NCI-H345 treated with DMSO at 0.1 percent for 48 hours (cell line): ENCODE results near the gene PLEKHA7.
"Not testable (repeated sequence)": the region's sequence is repeated elsewhere in the genome, so short reads cannot be mapped to it uniquely, and the experiment has no call there.

Experiments
- DNase-seq: peaks from one replicate; lab custom pipeline; 2025; ENCODE audit not compliant: unreplicated experiment; lab: John Stamatoyannopoulos, UW

PLEKHA7 gene

DNA sequence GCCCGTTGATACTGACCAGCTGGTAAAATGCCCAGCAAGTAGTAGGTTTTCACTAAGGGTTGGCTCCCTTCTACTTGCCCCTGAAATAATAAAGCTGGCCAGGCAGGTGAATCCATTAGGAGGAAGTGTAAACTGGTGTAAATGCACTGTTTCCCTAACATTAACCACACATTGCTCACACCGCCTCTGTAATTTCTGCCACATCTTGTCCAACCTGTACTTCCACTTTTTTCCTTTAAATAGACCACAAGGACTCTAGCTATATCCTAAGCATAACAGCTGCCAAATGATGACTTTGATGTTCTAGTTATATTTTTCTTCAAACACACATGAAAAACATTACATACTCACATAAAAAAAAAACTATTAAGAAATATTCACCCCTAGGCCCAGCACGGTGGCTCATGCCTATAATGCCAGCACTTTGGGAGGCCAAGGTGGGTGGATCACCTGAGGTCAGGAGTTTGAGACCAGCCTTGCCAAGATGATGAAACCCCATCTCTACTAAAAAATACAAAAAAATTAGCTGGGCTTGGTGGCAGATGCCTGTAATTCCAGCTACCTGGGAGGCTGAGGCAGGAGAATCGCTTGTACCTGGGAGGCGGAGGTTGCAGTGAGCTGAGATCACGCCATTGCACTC is 95.6 kb downstream of the PLEKHA7 start:
- DNase-seq = not testable (repeated sequence)

DNA sequence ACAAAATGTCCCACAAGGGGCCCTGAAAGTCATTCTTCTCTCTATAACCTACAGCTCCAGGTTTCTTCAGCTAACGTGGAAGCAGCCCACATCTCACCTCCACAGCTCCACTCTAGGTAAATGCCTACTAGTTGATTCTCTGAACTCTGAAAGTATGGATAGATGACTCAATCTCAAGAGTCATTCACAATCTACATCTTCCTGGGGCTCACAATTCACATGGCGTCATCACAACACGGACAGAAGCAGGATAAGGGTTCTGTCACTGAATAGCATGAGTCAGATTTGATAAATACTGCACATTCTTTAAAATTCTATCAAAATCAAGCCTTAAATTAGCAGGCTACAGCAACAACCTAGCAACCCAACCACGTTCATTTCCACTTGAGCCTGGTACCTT is 96.3 kb downstream of the PLEKHA7 start:
- DNase-seq = no peak

DNA sequence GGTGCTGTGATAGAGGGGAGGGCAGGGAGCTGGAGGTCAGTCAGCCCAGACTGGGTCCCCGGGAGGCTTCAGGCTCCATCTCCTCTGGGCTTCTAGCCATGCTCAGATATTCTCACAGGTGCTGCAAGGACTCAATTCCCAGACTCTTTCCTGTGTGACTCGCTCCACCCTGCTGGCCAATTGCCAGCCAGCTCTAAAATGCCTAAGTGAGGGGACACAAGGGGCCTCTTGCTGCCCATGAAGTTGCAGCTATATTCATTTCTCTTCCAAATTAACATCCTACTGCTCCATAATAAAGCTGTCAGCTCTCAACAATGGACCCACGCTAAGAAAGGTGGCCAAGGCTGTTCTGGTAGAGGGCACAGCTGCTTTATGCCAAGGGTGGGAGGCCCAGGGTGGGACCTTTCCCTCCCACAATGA is 101.5 kb downstream of the PLEKHA7 start:
- peak; percentile 69 for DNase-seq

DNA sequence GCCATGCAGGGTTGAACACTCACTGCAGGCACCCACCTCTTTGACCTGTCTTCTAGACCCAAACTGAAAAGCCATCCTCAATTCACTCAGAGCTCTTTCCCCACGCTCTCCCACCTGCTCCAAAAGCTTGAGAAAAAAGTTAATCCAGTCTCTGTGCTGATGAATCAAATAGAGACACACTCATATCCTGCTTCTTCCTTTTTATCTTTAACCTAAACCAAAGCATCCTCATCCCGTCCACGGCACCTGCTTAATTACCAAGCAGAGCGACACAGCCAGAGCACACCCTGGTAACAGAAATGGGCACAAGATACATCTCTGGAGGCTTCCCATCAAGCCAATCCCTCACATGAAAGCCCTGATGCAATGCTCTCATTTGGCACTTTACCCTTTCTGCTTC is 102.6 kb downstream of the PLEKHA7 start:
- DNase-seq = no peak

DNA sequence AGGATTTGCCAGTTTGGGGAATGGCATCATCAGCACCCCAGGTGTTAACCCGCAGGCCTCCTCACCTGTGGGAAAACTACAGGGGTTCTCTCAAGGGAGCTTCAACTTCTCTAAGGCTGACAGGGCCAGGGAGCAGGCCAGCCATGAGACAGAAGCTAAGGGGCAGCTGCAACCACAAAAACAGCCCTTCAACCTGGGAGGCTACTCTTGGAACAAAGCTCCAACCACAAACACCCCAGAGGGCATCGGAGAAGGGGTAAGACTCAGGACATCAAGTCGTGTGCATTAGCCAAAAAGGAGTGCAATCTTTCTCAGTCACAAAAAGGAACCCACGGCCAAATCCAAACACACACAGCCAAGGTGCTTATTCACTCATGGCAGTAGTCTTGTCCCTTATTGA is 103.0 kb downstream of the PLEKHA7 start:
- no peak for DNase-seq

DNA sequence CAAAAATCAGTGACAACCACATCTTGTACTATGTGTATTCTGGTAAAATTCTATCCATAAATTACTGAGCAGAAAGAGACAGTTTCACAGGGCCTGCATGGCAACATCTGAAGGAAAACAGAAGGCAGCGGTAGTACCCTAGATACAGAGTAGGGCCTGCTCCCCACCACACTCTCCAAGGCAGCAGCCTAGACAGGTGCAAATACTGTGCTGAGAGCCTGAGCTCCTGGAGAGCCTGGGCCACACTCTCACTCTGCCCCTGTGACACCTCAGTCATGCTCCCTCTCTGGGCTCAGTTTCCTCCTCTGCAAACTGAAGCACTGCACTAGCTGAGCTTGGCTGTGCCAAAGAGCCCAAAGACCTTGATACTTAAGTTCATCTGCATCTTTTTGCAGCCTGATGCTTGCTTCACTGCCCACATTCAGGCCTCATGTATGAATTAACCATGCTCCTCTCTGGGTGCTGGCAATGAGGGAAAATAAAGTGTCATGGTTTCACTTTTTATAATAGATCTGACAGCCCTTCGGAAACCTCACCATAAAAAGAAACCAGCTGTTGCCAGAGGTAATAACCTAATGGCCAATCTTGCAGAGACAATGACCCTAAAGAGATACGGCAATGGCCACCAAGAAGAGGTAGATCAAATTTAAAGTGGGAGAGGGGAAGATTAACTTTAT is 104.7 kb downstream of the PLEKHA7 start:
- DNase-seq = no peak

DNA sequence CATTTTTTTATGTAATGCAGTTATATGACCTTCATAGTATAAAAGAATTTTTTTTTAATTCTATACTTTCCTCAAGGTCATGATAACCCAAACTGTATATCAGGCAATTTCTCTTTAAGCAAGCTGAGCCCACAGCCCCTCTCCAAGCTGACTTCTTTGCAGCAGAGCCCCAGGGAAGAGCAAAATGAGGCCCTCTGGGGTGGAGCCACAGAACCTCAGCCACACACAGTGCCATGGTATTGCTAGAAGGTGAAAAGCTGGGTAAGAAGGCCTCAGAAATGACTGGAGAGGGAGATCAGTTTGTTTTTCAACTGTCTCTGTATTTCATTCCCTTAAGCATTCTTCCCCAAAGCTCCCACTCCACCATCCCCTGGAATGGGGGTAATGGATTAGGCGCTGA is 108.8 kb downstream of the PLEKHA7 start:
- no peak for DNase-seq

DNA sequence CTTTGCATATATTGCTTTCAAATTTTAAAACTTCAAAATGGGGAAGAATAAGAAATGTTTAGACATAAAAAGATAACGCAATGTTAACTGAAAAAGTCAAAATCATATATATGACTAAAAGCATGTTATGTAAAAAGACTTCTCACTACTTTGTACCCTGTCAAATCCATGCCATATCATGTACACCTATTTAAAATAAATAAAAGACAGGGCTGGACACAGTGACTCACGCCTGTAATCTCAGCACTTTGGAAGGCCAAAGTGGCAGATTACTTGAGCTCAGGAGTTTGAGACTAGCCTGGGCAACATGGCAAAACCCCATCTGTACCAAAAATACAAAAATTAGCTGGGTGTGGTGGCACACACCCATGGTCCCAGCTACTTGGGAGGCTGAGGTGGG is 109.5 kb downstream of the PLEKHA7 start:
- DNase-seq = not testable (repeated sequence)

DNA sequence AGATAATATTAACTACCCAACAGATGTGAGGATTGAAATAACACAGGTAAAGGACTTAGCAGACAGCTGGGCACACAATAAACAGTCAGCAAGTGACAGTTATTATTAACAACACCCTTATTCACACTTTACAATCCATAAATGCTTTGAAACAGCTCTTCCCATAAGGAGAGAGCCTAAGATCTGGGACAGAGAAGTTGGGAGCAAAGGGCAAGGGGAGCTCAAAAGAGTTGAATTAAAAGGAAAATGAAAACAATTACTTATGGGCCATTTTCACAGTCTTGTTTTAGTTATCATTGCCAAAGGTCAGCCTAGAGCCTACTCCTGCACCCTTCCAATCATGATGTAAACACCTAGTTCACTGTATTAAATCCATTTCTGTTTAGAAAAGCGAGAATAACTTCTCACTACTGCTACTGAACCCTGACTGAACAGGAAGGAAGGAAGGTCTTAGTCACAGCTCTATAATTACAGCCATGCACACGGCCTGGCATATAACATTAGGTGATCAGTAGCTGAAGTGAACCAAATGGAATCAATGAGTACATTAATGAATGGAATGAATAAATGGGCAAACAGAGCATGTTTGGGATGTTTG is 111.3 kb downstream of the PLEKHA7 start:
- DNase-seq = no peak

DNA sequence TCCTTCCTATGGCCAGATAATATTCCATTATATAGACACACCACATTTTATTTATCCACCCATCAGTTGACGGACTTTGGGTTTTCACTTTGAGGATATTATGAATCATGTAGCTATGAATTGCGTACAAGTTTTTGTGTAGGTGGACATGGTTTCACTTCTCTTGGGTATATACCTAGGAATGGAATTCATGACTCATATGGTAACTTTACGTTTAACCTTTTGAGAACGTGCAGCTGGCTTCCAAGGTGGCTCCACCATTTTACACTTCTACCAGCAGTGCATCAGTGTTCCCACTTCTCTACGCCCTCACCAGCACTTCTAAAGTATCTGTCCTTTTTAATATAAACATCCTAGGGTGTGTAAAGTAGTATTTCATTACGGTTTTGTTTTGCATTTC is 112.0 kb downstream of the PLEKHA7 start:
- DNase-seq = no peak

DNA sequence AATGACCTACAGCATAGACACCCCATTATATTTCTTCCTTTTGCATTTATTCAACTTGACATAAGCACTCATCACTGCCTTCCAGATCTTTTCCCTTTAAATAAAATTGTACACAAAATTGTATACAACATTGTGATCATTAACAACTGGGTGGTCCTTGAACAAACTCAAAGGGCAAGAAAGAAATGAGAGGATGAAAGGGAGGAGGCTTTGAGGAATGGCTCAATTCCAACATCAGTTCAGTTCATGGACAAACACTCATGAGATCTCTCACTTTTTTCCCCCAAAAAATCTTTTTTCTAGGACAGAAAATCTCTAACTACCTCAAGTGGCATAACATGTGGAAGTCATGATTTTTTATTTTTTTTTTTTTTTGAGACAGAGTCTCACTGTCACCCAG is 113.7 kb downstream of the PLEKHA7 start:
- no peak for DNase-seq

DNA sequence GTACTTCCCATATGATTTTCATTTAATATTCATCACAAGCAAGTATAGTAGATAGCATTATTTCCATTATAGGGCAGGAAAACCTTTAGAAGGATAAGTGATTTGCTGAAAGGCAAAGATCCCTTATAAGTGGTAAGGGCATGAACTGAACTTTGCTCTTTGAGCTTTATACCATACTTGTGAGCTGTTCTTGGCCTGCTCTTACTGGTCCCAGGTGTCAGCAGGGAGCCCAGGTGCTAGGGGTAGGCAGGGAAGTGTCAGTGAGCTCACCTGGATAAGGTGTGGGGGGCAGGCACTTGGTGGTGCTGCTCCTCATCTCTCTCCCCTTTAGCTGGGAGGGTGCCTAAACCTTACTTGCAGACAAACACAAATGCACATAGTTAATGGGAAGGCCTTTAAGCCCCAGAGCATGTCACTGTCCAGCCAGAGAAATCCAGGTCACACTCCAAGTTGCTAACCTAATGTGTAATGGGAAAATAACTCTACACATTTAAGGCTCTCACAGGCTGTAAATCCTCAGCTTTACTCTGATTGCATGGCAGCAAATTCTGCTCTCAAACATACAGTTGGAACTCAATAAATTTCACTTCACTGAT is 114.4 kb downstream of the PLEKHA7 start:
- DNase-seq = no peak

DNA sequence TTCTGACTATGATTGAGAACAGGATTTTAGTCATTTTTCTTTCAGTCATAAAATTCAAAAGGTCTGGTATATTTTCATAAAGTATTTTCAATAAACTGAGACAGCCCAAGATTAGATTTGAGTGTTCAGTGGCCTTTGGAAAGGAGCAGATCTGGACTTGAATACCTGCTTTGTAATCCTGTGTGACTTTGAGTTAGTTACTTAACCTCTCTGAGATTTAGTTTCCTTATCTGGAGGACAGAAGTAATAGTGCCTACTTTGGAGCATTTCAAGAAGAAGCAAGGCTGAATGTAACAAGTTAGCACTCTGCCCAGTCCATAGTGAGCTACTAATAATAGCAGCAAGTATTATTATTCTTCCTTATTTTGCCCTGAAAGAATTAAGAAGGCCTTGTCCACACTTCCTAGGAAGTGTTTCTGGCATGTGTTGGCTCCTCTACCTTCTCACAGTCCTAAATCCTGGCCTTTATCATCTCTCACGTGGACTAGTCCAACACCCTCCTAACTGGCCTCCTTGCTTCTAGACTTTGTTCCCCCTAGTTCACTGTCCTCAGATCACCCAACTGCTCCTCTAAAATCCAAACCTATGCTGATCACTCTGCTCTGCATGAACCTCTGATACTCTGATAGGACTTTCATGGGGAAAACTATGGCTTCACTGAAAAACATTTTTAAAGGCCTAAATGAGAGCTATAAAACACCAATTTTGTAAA is 115.8 kb downstream of the PLEKHA7 start:
- DNase-seq = no peak

DNA sequence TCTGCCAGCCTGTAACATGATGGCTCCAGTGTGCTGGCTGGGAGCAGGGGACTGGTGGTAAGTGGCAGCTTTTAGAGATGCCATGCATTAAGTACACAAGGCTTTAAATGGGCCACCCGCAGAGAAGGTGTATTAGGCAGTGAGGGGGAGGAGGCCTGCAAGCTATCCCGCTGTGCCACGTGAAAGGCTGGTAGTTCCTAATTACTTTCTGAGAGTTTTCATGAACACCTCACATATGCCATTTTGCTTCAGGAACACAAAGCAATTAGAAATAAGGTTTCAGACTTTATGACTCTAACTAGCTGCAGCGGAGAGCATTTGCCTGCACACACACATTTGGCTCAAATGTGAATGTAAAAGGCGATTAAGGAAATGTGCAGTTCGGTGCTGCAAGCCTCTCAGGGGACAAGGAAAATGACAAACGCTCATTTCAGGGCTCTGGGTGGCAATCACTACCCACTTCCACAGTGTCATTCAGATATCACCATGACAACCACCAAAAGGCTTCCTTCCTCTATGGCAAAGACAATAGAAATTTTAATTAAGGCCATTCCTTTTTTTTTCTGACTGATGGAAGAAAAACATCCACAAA is 116.6 kb downstream of the PLEKHA7 start:
- peak; percentile 99 for DNase-seq

DNA sequence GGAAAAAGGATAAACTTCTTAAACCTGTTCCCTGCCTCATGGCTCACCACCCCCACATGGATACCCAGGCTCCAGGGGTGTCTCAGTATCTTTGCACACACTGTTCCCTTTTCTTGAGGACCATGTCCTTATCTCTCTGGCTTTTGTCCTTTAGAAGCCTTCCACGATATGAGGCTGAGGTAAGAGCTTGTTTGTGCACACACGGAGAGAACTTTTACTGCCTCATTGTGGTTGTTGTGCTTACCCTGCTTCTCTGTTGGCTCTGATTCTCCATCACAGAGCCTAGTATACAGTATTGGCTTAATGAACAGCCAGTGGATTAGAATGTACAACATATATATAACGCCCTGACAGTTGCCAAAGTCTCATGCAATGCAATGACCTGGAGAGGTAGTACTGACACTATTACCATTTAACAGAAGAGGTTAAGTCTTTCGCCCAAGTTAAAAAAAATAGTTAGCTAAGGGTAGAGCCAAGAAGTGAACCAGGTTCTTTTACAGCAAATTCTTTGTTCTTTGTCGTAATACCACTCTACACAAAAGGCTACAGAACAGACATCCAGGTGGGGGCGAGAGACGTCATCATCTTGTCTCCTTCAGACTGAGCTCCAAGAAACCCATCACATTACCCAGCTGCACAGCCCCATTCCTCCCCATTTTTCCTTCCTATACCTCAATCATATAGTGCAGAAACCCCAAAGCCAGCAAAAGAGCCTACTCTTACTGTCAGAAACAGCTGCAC is 117.3 kb downstream of the PLEKHA7 start:
- DNase-seq = peak; percentile 45

DNA sequence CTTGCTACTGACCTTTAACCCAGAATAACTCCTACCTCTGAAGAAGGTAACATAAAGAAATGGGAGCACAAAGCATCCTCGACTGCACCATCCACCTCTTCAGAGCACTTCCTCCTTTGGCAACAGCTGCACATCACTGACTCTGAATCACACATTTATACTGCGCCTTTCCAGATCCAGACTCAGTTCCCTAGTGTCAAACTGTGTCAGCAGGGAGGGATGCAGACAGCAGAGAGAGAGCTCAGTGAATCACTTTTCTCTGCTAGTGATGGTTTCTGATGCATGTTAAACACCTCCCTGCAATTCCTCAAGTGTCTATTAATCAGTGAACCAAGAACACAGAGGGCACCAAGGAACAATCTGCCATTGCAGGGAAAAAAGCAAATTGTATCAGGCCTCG is 118.9 kb downstream of the PLEKHA7 start:
- no peak for DNase-seq

DNA sequence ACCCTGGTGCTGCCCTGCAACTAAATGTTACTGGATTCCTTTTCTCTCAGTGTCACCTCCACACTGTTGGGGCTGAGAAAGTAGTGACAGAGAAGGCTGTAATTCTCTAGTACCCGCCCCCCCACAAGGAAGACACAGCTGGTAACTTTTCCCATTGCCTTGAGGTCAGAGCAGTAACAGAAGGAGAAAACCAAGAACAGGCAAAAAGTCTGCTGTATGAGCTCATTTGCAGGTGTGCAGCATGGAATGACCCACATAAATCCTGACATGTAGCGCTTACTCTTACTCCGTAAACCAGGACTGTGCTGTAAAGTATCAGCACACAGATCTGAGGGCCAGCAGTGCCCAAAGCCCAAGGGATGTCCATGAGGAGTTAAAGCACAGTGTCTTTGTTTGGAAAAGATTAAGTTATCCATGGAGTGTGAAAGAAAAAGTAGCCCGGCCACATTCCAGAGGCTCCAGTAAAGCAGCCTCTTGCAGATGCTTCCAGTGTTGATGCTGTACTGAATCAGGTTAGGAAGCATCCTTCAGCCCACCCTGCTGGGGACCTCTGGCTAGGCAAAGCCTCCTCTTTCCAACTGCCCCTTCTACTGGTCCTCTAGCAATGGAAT is 120.7 kb downstream of the PLEKHA7 start:
- no peak for DNase-seq

DNA sequence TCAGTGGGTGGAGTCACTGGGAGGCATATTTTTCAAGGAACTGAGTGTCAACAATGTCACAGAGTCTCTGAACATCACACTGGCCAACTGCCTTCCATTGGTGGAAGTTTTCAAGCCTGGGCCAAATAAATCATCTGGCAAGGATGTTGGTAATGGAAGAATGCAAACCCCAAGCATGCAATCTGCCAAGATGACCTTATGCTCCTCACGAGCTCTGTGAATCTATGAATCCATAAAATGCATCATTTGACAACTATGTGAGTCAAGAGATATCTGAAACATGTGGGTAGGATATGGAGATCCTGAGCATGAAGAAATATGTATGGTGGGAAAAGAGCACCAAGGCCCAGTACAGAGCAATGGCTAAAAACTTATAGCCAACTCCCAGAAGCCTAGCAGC is 122.2 kb downstream of the PLEKHA7 start:
- no peak for DNase-seq

DNA sequence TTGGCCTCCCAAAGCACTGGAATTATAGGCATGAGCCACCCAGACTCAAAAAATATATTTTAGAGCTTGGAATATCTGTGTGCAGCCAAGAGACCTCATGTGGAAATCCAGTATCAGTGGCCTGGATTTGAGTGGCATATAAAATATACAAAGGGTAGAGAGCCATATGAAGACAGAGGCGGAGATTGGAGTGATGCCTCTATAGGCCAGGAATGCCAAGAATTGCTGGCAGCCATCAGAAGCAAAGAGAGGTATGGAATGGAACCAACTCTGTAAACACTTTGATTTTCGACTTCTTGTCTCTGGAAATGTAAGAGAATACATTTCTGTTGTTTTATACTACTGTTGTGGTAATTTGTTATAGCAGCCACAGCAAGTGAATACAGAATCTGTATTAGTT is 123.0 kb downstream of the PLEKHA7 start:
- no peak for DNase-seq

DNA sequence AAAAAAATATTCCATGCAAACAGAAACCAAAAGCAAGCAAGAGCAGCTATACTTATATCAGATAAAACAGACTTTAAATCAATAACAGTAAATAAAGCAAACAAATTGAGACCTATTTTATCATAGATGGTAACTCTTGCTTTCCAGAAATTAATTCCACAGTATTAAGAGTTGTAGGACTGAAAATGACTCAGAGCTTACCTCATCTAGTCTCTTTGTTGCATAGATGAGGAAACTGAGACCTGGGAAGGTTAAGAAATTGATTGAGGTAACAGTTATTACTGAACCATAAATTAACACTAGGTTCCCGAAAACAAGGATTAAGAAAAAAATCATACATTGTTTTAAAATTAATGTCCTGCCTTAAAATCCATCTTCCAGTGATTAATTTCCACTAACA is 123.8 kb downstream of the PLEKHA7 start:
- DNase-seq = no peak
